ENCODE results near the gene SYT1. TPM values are rescaled to one million over a fixed set of nuclear protein-coding genes. Genes with fewer than 3 reads are reported as not detected.

The SYT1 gene
- total and polyA plus RNA-seq, 2 donors (not counting 1 experiment from before 2014, with no cell fraction given): 0.60 to 1.3 TPM

DNA sequence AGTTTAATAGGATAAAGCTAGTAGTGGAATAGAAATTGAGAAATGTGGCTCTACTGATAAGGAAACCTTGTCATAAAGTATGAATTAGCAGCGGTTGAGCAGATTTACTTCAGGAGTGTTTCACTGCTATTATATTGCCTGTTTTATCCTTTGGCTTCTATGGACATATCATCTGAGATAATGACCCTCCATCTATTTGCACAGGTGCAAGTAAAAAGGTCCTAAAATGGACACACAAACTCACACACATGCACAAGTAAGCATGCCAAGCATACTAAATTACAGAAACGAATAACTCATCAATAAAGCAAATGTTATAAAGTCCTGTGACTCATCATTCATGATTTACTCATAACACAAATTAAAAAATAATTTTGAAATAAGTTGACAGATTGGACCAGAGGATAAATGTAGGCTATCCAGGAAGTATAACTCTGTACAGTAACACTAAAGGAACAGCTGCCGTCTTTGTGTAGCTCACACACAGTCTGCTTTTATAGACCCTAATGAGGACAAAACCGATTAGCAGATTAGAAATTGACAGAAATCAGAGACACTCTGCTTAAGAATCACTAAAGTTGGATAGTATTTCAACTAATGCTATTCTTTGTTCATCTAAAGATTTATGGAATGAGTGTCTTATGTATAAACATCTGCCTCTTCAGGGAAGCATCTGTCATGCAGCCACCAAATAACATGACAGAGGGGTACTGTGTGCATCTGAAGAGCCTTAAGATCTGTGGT lies 73.9 kb downstream of the SYT1 start:
- no peaks in the 10 kb centered on the region for H3K27me3 Mint-ChIP-seq
- H3K4me1 ChIP-seq (ENCODE audit: control insufficient read depth in 2 of 2, insufficient read depth in 2 of 2, low read length in 2 of 2): no peaks in the 10 kb centered on the region
- no peak overlapping the region for H3K4me3 Mint-ChIP-seq
- H3K27ac ChIP-seq (ENCODE audit: low read length in 2 of 2): no peak overlapping the region
- POLR2A ChIA-PET: no interaction called here
- no peaks in the 10 kb centered on the region for H3K4me1 Mint-ChIP-seq
- no peaks in the 10 kb centered on the region for H3K9me3 Mint-ChIP-seq (ENCODE audit: insufficient read depth)
- intact Hi-C loops (cut with micrococcal nuclease): no loop called here
- no peaks in the 10 kb centered on the region for H3K27me3 ChIP-seq (replicated peaks in 1 of 4; ENCODE audit: control extremely low read depth in 1 of 4, control insufficient read depth in 3 of 4, insufficient read depth in 4 of 4, low read length in 3 of 4)
- no peak overlapping the region for H2AFZ ChIP-seq (ENCODE audit: insufficient read depth, low read depth, low read length, poor library complexity, severe bottlenecking)
- no peak overlapping the region for H3K4me3 ChIP-seq (ENCODE audit: control extremely low read depth in 1 of 5, extremely low read depth in 1 of 5, insufficient read depth in 1 of 5, low read depth in 2 of 5, low read length in 4 of 5)
- no peaks in the 10 kb centered on the region for H4K20me1 ChIP-seq (ENCODE audit: control insufficient read depth, insufficient read depth, low read length, poor library complexity, severe bottlenecking)
- no peaks in the 10 kb centered on the region for H3K79me2 ChIP-seq (ENCODE audit: control insufficient read depth, insufficient read depth, low read length)
- no peaks in the 10 kb centered on the region for H3K36me3 ChIP-seq (replicated peaks in 1 of 2; ENCODE audit: control extremely low read depth in 1 of 2, control insufficient read depth in 1 of 2, extremely low read depth in 1 of 2, insufficient read depth in 2 of 2, low read length in 1 of 2)
- WGBS (ENCODE audit: insufficient coverage): no CpG with 5 or more reads among the region's 4 CpGs
- CTCF ChIA-PET: no interaction called here
- no peak for ATAC-seq (ENCODE audit: low read depth)
- no peak for TF ChIP-seq EZH2 (IDR thresholded peaks at IDR 0.05; ENCODE audit: borderline replicate concordance, insufficient read depth, low read depth, low read length, poor library complexity, severe bottlenecking)
- H3K9me3 ChIP-seq (ENCODE audit: control extremely low read depth in 1 of 3, control insufficient read depth in 2 of 3, insufficient read depth in 1 of 3, low read length in 2 of 3): no peaks in the 10 kb centered on the region
- no peak overlapping the region for H3K27ac Mint-ChIP-seq
- DNase-seq: no peak
- no peak overlapping the region for H3K4me2 ChIP-seq (replicated peaks; ENCODE audit: low read depth, low read length, poor library complexity, severe bottlenecking)
- no peak overlapping the region for H3K9ac ChIP-seq (ENCODE audit: low read length)

DNA sequence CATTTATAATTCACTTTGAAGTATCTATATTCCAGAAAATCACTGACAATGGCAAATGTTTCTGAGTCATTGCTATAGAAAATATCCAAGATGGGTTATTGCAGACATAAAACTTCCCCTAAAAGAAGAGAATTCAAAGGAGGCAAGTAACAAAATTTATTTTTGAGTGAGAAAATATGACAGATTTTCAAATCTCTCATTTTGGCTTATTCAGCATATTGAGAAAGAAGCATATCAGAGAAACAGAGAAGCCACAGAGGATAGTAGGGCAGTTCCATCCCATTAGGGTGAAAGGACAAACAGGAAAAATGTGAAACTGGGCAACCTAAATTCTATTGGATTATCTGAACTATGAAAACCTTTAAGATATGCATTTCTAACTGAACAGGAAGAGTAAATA lies 85.0 kb downstream of the SYT1 start:
- ChIA-PET POLR2A (no interaction called here), CTCF (no interaction called here)
- no peak for DNase-seq
- H3K79me2 ChIP-seq (ENCODE audit: control insufficient read depth, insufficient read depth, low read length): no peaks in the 10 kb centered on the region
- H3K27me3 Mint-ChIP-seq: no peaks in the 10 kb centered on the region
- no peak for TF ChIP-seq EZH2 (IDR thresholded peaks at IDR 0.05; ENCODE audit: borderline replicate concordance, insufficient read depth, low read depth, low read length, poor library complexity, severe bottlenecking)
- TF ChIP-seq CTCF (IDR thresholded peaks at IDR 0.05): no peak
- H3K4me3 Mint-ChIP-seq: no peak overlapping the region
- H3K4me2 ChIP-seq (replicated peaks; ENCODE audit: low read depth, low read length, poor library complexity, severe bottlenecking): no peak overlapping the region
- H3K9me3 ChIP-seq (ENCODE audit: control extremely low read depth in 1 of 3, control insufficient read depth in 2 of 3, insufficient read depth in 1 of 3, low read length in 2 of 3): peaks cover 0 to 3% (median 0%) of the 10 kb centered on the region in 3 donors
- H3K4me3 ChIP-seq (ENCODE audit: control extremely low read depth in 1 of 5, extremely low read depth in 1 of 5, insufficient read depth in 1 of 5, low read depth in 2 of 5, low read length in 4 of 5): no peak overlapping the region
- no peak overlapping the region for H2AFZ ChIP-seq (ENCODE audit: insufficient read depth, low read depth, low read length, poor library complexity, severe bottlenecking)
- no peak for ATAC-seq (ENCODE audit: low read depth)
- H3K9me3 Mint-ChIP-seq (ENCODE audit: insufficient read depth): peaks cover 2% of the 10 kb centered on the region
- H3K4me1 ChIP-seq (ENCODE audit: control insufficient read depth in 2 of 2, insufficient read depth in 2 of 2, low read length in 2 of 2): no peaks in the 10 kb centered on the region
- no peak overlapping the region for H3K27ac ChIP-seq (ENCODE audit: low read length in 2 of 2)
- intact Hi-C loops (cut with micrococcal nuclease): no loop called here
- H3K36me3 ChIP-seq (replicated peaks in 1 of 2; ENCODE audit: control extremely low read depth in 1 of 2, control insufficient read depth in 1 of 2, extremely low read depth in 1 of 2, insufficient read depth in 2 of 2, low read length in 1 of 2): no peaks in the 10 kb centered on the region
- no peak overlapping the region for H3K27ac Mint-ChIP-seq
- no peaks in the 10 kb centered on the region for H3K27me3 ChIP-seq (replicated peaks in 1 of 4; ENCODE audit: control extremely low read depth in 1 of 4, control insufficient read depth in 3 of 4, insufficient read depth in 4 of 4, low read length in 3 of 4)
- H4K20me1 ChIP-seq (ENCODE audit: control insufficient read depth, insufficient read depth, low read length, poor library complexity, severe bottlenecking): no peaks in the 10 kb centered on the region
- H3K9ac ChIP-seq (ENCODE audit: low read length): no peak overlapping the region
- no peaks in the 10 kb centered on the region for H3K4me1 Mint-ChIP-seq

Data from B cell (primary cell).